Ascending aorta (tissue), 2 donors: ENCODE data around the gene HEBP1. TPM values are rescaled to one million over a fixed set of nuclear protein-coding genes. Genes with fewer than 3 reads are reported as not detected.

Experiments used
- DNase-seq, 2 donors: peaks; one replicate each; pipeline ENCODE4 v3.0.0-alpha.2; 2019; ENCODE audit warnings: low spot score in 2 of 2
- H3K27ac ChIP-seq, 2 donors: fragments of 200-600 bp; sonication (generic); one replicate each; pipeline ENCODE4 v1.5.1; 2016 to 2017; ENCODE audit warnings: mild to moderate bottlenecking in 1 of 2
- H3K27me3 ChIP-seq: fragments of 200-600 bp; sonication (generic); one replicate; pipeline ENCODE4 v1.5.1; 2017
- H3K36me3 ChIP-seq, 2 donors: fragments of 200-600 bp; sonication (generic); one replicate each; pipeline ENCODE4 v1.5.1; 2016
- H3K4me1 ChIP-seq, 2 donors: fragments of 200-600 bp; sonication (generic); one replicate each; pipeline ENCODE4 v1.5.1; 2016 to 2017; ENCODE audit warnings: mild to moderate bottlenecking in 1 of 2
- H3K4me3 ChIP-seq, 2 donors: fragments of 200-600 bp; sonication (generic); one replicate each; pipeline ENCODE4 v1.5.1; 2016 to 2017; ENCODE audit warnings: mild to moderate bottlenecking in 1 of 2
- H3K9me3 ChIP-seq, 2 donors: fragments of 200-600 bp; sonication (generic); one replicate each; pipeline ENCODE4 v1.5.1; 2016
- intact Hi-C: fragments of 100-400 bp; cut with DNase I; formaldehyde crosslinking; loops from one replicate; pipeline ENCODE4 v1.15.1; 2023
- total RNA-seq: library from RNA; depleted of rRNA; stranded (reverse); fragments of >200 nt; gene quantifications from one replicate; pipeline ENCODE4 v1.1.0, GENCODE V29; 2016
- TF ChIP-seq, protein P1 (sequence below), 3 experiments: fragments of 200-600 bp in 2 of 3; fragments of 450-650 bp in 1 of 3; sonication (generic) in 2 of 3; IDR thresholded peaks; one replicate each; pipeline ENCODE4 v1.5.1; 2016 to 2019; ENCODE audit warnings: antibody characterized with exemption in 3 of 3, mild to moderate bottlenecking in 1 of 3, moderate library complexity in 1 of 3

HEBP1 gene
- total RNA-seq, 1 donor from 2014 or later: 56.6 TPM

DNA sequence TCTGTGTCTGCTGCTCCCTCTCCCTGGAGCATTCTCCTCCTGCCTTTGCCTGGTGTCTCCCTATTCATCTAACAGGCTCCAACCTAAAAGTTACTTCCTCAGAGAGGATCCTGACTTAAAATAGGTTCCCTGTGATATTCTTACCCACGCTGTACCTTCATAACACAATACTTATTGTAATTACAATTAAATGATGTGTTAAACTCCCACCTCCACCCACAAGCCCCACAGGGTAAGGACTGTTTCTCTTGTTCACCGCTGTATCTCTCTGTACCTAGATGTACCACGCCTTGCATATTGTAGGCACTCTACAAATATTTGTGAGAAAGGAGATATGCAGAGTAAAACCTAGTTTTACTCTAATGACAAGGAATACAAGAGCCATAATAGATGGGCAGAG, 5.0 kb downstream of the HEBP1 start:
- intact Hi-C loops: no loop called here
- H3K4me3 ChIP-seq: no peak overlapping the region
- no peaks in the 10 kb centered on the region for H3K27me3 ChIP-seq
- no peaks in the 10 kb centered on the region for H3K36me3 ChIP-seq
- H3K4me1 ChIP-seq: peaks cover 10 to 16% of the 10 kb centered on the region in 2 donors
- H3K27ac ChIP-seq: no peak overlapping the region
- TF ChIP-seq, protein P1, sequence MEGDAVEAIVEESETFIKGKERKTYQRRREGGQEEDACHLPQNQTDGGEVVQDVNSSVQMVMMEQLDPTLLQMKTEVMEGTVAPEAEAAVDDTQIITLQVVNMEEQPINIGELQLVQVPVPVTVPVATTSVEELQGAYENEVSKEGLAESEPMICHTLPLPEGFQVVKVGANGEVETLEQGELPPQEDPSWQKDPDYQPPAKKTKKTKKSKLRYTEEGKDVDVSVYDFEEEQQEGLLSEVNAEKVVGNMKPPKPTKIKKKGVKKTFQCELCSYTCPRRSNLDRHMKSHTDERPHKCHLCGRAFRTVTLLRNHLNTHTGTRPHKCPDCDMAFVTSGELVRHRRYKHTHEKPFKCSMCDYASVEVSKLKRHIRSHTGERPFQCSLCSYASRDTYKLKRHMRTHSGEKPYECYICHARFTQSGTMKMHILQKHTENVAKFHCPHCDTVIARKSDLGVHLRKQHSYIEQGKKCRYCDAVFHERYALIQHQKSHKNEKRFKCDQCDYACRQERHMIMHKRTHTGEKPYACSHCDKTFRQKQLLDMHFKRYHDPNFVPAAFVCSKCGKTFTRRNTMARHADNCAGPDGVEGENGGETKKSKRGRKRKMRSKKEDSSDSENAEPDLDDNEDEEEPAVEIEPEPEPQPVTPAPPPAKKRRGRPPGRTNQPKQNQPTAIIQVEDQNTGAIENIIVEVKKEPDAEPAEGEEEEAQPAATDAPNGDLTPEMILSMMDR (IDR thresholded peaks at IDR 0.05): no peak
- no peak for DNase-seq
- H3K9me3 ChIP-seq: no peaks in the 10 kb centered on the region

DNA sequence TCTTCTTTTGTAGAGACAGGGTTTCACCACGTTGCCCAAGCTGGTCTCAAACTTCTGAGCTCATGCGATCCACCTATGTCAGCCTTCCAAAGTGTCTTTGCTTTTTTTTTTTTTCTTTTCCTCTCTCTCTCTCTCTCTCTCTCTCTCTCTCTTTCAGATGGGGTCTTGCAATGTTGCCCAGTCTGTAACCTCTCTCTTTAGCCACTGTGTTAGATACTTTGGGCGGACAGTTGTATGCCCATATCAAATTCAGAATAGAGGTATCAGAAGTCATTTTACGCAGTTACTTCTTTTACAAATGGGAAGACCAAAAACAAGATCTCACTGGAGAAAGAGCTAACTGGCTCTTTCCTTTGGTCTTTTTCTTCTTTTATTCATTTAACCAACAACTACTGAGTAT, 6.7 kb downstream of the HEBP1 start:
- peak overlapping the region; percentile 64 to 66 for H3K27ac ChIP-seq
- TF ChIP-seq, protein P1 (IDR thresholded peaks at IDR 0.05): no peak
- H3K9me3 ChIP-seq: no peaks in the 10 kb centered on the region
- peaks cover 7 to 10% of the 10 kb centered on the region in 2 donors for H3K4me1 ChIP-seq
- DNase-seq: no peak
- H3K36me3 ChIP-seq: peaks cover 0 to 10% of the 10 kb centered on the region in 2 donors
- H3K4me3 ChIP-seq: no peak overlapping the region
- H3K27me3 ChIP-seq: no peaks in the 10 kb centered on the region
- intact Hi-C loops: no loop called here

DNA sequence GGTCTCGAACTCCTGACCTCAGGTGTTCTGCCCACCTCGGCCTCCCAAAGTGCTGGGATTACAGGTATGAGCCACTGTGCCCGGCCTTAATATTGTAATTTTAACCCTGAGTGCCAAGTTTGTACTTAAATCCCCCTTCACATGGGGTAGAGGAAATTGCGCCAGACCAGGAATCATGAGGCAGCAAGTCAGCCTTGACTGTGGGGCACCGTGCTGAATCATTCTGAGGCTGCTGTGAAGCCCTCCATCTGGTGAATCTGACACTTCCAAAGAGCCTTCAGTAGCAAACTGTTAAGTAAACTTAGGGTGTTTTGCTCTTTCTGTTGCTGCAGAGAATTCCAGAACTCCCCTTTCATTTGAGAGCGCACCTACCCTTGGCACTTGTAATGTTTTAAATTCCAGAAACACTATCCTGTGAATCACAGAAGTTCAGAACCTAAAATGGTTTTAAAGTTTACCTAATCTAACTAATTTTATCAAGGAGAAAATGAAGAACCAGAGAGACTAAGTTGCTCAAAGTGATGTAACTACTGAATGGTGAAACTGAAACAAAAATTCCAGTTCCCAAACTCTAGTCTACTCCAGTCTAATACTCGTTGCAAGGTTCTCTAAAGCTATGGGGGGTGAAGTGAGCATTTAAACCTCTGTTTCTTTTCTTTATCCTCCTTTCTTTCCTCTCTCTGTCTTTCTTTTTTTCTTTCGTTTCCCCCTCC, 7.5 kb downstream of the HEBP1 start:
- Histone ChIP-seq H3K4me1 (peaks cover 5 to 10% of the 10 kb centered on the region in 2 donors), H3K9me3 (no peaks in the 10 kb centered on the region), H3K27me3 (no peaks in the 10 kb centered on the region), H3K36me3 (peaks cover 6 to 17% of the 10 kb centered on the region in 2 donors), H3K27ac (peak overlapping the region; percentile 64 to 66), H3K4me3 (peak overlapping the region in 1 of 2 donors; percentile 38)
- TF ChIP-seq, protein P1 (IDR thresholded peaks at IDR 0.05): no peak
- intact Hi-C loops: no loop called here
- peak; percentile 31 to 71 for DNase-seq

DNA sequence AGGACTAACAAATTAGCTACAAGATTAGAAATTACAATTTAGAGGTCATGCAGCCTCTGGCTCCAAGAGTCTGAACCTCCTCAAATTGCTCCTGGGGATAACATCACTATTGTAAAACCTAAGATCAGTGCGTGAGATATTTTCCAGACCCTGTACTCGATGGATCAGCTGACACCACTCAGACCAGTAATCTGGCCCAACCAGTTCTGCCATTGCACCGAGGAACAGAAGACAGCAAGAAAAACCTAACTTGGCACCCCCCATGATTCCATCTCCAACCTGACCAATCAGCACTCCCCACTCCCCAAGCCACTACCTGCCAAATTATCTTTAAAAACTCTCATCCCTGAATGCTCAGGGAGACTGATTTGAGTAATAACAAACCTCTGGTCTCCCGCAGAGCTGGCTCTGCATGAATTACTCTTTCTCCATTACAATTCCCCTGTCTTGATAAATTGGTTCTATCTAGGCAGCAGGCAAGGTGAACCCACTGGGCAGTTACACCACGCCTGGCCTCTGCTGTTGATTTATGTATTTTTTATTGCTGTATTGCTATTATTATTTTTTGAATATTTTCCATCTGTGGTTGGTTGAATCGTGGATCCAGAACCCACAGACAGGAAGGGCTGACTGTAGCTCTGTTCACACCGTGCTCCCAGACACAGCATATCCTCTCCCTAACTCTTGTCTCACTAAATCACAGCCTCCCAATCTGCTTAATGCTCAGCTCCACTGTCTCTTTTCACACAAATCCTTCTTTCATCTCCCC, 9.2 kb downstream of the HEBP1 start:
- peaks cover 0 to 3% of the 10 kb centered on the region in 2 donors for H3K4me1 ChIP-seq
- intact Hi-C loops: no loop called here
- DNase-seq: no peak
- peaks cover 18 to 32% of the 10 kb centered on the region in 2 donors for H3K36me3 ChIP-seq
- no peaks in the 10 kb centered on the region for H3K27me3 ChIP-seq
- no peak overlapping the region for H3K4me3 ChIP-seq
- H3K27ac ChIP-seq: peak overlapping the region in 1 of 2 donors; percentile 9
- TF ChIP-seq, protein P1 (IDR thresholded peaks at IDR 0.05): no peak
- no peaks in the 10 kb centered on the region for H3K9me3 ChIP-seq

DNA sequence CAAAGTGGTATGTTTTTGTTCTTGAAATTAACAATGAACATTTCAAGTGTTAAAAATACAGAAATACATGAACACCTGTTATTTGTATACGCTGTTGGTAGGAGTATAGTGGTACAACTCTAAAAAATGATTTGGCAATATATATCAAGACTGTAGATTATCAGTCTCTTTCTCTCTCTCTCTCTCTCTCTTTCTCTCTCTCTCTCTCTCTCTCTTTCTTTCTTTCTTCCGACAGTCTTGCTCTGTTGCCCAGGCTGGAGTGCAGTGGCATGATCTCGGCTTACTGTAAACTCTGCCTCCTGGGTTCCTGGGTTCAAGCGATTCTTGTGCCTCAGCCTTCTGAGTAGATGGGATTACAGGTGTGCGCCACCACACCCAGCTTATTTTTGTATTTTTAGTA, 12.6 kb downstream of the HEBP1 start:
- H3K36me3 ChIP-seq: peaks cover 23 to 43% of the 10 kb centered on the region in 2 donors
- intact Hi-C loops: no loop called here

More for the DNA sequence above, 12.6 kb downstream of the HEBP1 start:
- Histone ChIP-seq H3K9me3 (no peaks in the 10 kb centered on the region), H3K4me1 (no peaks in the 10 kb centered on the region), H3K4me3 (no peak overlapping the region), H3K27ac (no peak overlapping the region), H3K27me3 (no peaks in the 10 kb centered on the region)
- no peak for DNase-seq
- TF ChIP-seq, protein P1 (IDR thresholded peaks at IDR 0.05): no peak
